GM21360 (cell line): ENCODE data around the gene PAF1.

ENCODE experiments used
- ATAC-seq: cut with Tn5 transposase; IDR thresholded peaks from one replicate; pipeline ENCODE4 v1.9.1; 2021; ENCODE audit warnings: mild to moderate bottlenecking, moderate library complexity; ENCODE audit not compliant: unreplicated experiment

Gene PAF1

DNA sequence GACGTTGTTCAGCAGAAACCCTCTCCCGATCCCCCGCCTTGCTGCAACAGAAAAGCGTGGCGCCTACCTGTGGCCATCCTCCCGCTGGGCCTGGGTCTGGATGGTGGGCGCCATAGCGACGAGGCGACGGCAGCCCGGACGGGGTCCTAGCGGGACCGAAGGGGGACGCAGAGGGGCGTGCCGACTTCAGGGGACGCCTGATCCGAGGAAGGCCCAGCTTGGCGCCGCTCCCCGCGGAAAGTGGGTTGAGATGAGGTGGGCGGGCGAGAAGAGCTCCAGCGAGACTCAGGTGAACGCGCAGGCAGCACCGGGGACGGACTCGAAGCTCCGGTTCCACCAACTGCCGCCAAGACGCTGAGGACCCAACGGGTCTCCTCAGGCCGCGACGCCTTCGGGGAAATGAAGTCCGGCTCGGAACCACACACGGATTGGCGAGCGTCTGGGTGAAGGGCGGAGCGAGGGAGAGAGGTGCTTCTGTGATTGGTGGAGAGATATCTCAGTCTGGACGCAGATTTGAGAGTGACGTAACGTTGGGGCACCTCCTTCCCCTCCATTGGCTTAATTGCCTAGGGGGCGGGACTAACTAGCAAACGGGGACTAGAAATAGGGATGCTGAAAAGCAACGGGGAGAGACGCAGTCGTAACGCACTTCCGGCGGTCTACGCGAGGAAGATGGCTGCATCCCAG lies at the start of gene PAF1, which contains the start of gene MED29:
Gene PAF1 (minus strand): TSS at position 356 of the 687 bp plus-strand sequence. CDS start 242 bp downstream, at position 114.
Gene MED29 (plus strand): TSS at position 628 of the 687 bp plus-strand sequence. CDS start 45 bp downstream, at position 673.
- ATAC-seq, result peak; percentile 82

DNA sequence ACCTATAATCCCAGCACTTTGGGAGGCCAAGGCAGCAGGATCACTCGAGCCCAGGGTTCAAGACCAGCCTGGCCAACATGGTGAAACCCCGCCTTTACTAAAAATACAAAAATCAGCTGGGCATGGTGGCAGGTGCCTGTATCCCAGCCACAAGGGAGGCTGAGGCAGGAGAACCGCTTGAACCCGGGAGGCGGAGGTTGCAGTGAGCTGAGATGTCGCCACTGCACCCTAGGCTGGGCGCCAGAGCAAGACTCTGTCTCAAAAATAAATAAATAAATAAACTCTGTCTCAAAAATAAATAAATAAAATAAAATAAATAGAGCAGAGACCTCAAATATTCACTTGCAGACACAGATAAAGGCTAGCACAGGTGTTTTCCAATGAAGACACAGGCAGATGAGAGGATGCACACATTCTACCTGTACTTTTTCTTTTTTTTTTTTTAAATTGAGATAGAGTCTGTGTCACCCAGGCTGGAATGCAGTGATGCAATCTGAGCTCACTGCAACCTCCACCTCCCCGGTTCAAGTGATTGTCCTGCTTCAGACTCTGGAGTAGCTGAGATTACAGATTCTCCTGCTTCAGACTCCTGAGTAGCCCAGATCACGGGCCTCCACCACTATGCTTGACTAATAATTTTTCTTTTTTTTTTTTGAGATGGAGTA lies 47.5 kb upstream of the PAF1 start:
- no peak for ATAC-seq

DNA sequence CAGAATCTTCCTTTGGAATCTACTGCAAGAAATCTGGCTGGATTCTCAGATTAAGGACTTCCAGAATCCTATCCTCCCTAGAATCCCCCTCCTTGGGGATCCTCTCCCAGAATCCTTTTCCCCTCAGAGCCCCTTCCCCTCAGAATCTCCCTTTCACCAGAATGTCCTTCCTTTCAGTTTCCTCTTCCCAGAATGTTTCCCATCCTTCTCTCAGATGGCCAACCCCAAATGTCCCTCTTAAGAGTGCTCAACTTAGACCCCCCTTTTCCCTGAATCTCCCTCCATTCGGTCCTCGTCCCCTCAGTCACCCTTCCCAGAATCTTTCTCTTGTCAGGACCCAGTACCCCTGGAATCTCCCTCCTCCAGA lies 45.4 kb upstream of the PAF1 start:
- no peak for ATAC-seq

DNA sequence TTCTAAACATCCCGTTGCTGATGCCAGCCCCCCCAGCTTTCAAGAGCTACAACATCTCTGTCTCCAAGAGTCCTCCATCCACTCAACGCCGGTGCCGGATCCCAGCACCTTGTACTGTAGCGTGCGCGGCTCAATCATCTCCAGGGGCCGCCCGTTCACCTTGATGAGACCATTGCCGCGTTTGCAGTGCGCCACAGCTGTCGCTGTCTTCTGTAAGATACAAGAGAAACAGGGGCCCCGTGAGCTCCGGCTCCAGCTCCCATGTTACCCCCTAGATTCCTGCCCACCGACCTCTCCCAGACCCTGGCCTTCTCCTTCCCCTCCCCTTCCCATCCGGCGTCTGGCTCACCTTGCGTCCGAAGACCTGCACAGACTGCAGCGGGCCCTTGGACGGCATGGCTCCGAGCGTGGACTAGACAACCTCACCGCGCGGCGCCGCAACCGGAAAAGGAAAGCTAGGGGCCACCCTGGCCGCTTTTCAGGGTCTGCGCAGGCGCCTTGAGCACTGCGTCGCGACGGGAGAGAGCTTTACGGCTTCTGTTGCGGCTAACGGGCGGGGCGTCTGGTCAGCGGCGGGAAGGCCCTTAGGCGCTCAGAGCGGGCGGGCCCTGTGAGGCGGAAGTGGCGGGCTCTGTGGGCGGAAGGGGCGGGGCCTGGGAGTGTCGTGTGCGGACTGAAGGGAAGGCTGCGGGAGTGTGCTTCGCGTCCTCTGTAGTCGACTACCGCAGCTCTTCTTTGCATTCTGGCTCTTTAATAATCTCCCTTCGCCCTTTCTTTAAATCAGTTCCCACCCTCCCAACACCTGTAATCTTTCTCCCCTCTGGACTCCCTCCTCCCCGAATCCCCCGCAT lies 44.8 kb upstream of the PAF1 start, which contains the start of gene RPS16:
Gene RPS16 (minus strand): TSS at position 451 of the 851 bp plus-strand sequence. CDS start 54 bp downstream, at position 397.
- peak; percentile 69 for ATAC-seq

DNA sequence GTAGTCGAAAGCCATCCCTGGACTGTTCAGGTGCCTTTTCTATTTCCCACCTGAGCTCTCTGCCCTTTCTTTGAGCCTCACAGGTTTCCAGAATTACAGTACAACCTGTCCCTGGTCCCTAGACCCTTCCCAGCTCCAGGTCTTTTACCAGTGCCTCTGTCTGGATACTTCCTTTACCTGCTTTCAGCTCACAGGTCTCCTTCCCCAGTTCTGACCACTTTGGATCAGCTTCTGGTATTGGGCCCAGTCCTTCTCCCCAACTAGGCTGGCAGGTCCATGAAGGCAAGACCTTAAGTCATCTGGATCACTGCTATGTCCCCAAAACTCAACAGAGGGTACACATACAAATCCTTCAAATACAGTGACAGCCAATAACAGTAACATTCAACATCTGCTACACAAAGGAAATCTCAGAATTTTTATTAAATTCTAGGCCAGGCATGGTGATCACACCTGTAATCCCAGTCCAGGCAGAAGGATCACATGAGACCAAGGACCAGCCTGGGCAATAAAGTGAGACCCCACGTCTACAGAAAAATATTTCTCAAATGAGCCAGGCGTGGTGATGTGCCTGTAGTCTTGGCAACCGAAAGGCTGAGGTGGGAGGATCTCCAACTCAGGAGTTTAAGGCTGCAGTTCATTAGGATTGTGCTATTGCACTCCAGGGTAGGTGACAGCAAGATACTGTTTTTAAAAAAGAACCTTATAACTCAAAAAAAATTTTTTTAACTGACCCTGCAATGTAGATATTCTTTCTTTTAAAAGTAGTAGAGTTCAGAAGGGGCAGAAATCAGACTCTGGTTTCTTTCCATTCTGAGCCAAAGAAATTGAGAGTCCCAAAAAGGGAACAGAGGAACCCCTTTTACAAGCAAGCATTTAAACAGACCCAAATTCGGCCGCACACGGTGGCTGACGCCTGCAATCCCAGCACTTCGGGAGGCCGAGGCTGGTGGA lies 43.5 kb upstream of the PAF1 start:
- no peak for ATAC-seq

DNA sequence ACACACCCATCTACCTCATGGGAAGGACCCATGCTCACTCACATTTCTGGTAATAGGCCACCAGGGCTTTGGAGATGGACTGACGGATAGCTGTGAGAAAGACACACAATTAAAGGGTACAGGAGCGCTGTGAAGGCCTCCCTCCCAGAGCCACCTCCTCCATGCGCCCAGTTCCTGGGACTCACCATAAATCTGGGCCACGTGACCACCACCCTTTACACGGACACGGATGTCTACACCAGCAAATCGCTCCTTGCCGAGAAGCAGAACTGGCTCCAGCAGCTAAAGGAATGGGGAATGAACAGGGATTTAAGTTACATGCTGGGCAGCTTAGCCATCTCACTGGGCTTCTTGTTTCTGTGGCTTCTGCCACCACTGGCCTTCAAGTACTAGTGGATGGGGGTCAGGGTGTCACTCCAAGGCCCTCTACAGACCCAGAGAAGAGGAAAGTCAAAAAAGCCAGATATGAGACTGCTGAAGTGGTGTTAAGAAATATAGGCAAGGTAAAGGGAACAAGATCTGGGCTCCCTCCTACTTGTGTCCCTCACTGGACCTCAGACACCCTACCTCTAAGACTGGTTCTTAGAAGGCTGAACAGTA lies 42.7 kb upstream of the PAF1 start:
- no peak for ATAC-seq

- ATAC-seq, result no peak
Observed at GRCh38 chr19:39432677-39433025, 41.7 kb upstream of the PAF1 start.

DNA sequence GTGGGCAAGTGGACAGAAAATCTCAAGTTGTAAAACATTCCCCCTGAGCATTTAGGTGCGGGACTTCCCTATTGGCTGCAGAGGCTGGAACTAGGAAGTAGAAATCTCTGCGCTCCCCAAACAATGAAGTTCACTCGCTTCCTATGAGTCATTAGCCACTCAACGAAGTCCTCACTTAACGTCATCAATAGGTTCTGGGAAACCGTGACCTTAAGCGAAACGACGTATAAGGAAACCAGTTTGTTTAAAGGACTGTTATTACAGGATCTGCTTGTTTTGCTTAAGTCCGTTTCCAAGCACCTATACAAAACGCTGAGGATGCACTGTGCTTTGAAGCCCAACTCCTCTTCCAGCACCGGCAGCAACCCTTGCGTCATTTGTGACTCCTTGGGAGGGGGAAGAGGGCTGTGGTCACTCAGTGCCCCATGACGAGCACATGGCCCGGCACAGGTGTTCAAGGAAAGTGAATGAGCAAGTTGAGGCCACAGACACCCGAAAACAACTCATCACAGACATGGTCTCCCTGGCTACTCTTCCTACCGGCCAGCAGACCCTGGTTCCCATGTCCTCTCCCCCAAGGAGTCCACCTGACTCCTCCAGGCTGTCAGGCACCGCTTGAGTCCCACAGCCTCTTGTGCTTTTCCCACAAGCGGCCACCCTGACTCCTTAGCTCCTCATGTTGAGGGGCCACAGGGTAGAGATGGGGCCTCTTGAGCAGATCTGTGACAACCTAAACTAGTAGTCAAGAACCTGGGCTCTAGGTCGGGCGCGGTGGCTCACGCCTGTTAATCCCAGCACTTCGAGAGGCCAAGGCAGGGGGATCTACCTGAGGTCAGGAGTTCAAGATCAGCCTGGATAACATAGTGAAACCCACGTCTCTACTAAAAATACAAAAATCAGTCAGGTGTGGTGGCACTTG lies 40.0 kb upstream of the PAF1 start:
- ATAC-seq, result no peak

DNA sequence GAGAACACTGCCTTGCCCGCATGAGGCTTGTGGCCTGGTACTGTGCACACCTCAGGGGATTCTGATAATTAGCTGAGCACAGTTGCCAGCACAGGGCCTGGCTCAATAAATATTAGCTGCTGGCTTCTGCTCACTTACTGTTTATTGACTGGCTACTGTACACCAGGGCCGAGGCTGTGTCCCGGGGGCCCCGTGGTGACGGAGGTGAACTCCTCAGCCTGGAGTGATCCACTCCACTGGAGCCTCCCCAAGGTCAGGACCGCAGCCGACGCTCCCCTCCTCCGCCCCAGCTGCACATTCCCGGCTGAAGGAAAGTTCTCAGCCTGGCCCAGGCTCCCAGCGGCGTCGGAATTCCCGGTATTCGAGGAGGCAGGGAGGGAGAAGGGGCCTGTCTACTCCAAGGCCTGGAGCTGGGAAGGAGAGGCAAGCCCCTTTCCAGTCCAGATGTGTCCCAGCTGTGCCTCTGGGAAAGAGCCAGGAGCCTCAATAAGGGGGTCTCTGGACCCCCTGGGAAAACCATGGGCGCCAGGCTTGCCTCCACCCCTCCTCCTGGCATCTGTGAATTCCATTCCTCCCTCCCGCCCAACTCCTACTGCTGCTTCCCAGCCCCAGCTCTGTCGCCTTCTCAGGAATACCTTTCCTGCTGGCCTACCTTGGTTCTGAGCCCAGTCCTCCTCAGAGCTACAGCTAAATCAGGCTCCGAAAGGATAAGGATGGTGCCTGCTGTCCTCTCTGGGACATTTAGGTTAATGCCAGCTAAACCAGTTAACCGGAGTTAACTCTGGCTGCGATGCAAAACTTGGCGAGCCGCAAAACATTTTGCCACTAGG lies 37.6 kb upstream of the PAF1 start:
- ATAC-seq, result no peak

DNA sequence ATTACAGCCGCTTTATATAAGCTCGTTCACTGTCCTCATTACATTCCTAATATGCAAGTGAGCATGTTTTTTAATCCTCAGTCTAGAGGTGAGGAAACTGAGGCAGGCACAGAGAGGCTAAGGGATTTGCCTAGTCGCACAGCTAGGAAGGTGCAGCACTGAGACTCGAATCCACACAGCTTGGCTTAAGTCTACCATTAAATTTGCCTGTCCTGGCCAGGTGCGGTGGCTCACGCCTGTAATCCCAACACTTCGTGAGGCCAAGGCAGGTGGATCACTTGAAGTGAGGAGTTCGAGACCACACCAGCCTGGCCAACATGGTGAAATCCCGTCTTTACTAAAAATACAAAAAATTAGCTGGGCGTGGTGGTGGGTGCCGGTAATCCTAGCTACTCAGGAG lies 36.8 kb upstream of the PAF1 start:
- no peak for ATAC-seq

GRCh38 chr19:39426170-39426569 lies 35.3 kb upstream of the PAF1 start:
- no peak for ATAC-seq

DNA sequence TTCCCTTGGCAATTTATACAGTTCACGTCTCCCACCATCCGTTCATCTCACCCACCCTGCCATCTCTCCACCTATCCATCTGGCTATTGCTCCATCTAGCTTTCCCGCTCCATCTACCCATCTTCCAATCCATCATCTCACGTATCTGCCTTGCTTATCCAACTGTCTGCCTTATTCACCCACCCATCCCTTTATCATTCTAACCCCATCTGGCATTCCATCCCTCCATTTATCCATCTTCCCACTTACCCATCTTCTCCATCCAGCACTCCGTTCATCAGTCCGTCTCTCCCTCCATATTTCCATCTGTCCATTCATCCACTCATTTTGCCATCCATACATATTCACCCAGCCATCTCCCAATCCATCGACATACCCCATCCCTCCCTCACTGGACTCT lies 34.8 kb upstream of the PAF1 start:
- ATAC-seq, result no peak

GRCh38 chr19:39424934-39425333 lies 34.0 kb upstream of the PAF1 start:
- no peak for ATAC-seq

GRCh38 chr19:39423258-39424086 lies 32.6 kb upstream of the PAF1 start:
- no peak for ATAC-seq

GRCh38 chr19:39422020-39422419 lies 31.1 kb upstream of the PAF1 start:
- no peak for ATAC-seq

DNA sequence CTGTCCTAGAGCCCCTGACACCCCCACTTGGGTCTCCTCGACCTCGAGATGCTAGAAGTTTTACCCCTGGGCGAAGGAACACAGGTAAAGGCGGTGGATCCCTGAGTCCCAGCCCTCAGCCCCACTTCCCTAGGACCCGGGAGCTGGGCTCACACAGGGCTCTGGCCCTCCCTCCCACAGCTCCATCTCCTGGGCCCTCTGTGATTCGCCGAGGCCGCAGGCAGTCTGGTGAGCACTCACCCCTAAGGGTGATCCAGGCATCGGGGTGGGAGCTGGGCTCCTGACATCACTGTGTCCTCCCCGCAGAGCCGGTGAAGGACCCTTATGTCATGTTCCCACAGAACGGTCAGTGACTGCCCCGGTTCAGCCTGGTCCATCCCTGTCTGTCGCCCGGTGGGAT lies 29.9 kb upstream of the PAF1 start:
- ATAC-seq, result no peak

- ATAC-seq, result no peak
Observed at GRCh38 chr19:39419003-39419402, 28.1 kb upstream of the PAF1 start.
